Measurements from ENCODE around the gene PRAMEF27. TPM values are rescaled to one million over a fixed set of nuclear protein-coding genes. Genes with fewer than 3 reads are reported as not detected.
"Not testable (repeated sequence)": the region's sequence is repeated elsewhere in the genome, so short reads cannot be mapped to it uniquely, and the experiment has no call there.

The PRAMEF27 gene
- not detected for total RNA-seq

DNA sequence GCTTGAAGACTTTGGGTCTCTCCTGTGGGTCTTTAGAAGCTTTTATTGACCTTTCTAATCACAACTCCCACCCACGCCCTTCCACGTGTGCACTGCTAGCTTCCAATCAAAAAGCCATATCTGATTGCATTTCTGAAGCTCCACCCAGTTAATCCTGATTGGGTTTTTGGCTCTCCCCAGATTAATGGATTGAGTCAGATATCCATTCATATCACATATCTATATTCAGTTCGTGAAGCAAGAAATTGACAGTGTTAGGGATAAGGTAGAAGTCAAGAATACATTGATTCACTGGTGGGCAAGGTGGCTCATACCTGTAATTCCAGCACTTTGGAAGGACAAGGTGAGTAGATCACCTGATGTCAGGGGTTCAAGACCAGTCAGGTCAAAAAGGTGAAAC lies at the start of gene PRAMEF27:
Gene PRAMEF27 (minus strand): TSS at position 101 of the 400 bp plus-strand sequence. CDS start 2,916 bp downstream, outside the sequence.
- H3K4me1 ChIP-seq; DNase-seq; H3K36me3 ChIP-seq; H3K27me3 ChIP-seq; H3K27ac ChIP-seq; H3K9me3 ChIP-seq; H3K4me3 ChIP-seq; ATAC-seq (ENCODE audit: low FRiP score in 2 of 2): not testable (repeated sequence)
- 72 to 90% methylated on average over 3 of the region's 3 CpGs for WGBS, 2 donors

DNA sequence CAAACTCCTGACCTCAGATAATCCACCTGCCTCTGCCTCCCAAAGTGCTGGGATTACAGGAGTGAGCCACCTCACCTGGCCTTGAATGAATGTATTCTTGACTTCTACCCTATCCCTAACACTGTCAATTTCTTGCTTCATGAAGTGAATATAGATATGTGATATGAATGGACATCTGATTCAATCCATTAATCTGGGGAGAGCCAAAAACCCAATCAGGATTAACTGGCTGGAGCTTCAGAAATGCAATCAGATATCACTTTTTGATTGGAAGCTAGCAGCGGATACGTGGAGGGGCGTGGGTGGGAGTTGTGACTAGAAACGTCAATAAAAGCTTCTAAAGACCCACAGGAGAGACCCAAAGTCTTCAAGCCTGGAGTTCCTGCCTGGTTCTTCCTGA lies 14.1 kb upstream of the PRAMEF27 start, which contains the start of gene PRAMEF25:
Gene PRAMEF25 (plus strand): TSS at position 301 of the 400 bp plus-strand sequence. CDS start 2,920 bp downstream, outside the sequence.
- H3K4me1 ChIP-seq; H3K36me3 ChIP-seq; H3K4me3 ChIP-seq; DNase-seq; H3K27ac ChIP-seq; ATAC-seq (ENCODE audit: low FRiP score in 2 of 2); H3K9me3 ChIP-seq; H3K27me3 ChIP-seq: not testable (repeated sequence)
- no CpG with 5 or more reads among the region's 4 CpGs for WGBS, 2 donors

DNA sequence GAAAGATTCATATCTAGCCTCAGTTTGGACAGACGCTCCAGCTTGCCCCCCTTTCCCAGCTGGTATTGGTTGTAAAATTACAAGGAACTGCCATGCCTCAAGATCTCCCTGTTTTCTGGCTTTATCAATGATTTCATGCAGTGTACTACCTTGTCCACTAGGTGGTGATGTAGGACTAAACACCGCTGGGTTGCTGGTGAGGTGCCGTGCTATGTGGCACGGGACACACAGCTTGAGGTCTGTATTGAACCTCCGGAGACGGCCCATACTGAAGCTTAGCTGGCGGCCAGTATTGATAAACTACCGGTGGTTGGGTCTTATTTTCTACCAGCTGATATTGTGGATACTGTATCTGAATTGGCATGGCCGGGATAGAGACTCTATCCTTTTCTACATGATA lies 36.5 kb downstream of the PRAMEF27 start:
- no CpG with 5 or more reads among the region's 9 CpGs for WGBS, 2 donors
- not testable (repeated sequence) for H3K27ac ChIP-seq; H3K9me3 ChIP-seq; H3K4me3 ChIP-seq; H3K27me3 ChIP-seq; DNase-seq; ATAC-seq (ENCODE audit: low FRiP score in 2 of 2); H3K4me1 ChIP-seq; H3K36me3 ChIP-seq

DNA sequence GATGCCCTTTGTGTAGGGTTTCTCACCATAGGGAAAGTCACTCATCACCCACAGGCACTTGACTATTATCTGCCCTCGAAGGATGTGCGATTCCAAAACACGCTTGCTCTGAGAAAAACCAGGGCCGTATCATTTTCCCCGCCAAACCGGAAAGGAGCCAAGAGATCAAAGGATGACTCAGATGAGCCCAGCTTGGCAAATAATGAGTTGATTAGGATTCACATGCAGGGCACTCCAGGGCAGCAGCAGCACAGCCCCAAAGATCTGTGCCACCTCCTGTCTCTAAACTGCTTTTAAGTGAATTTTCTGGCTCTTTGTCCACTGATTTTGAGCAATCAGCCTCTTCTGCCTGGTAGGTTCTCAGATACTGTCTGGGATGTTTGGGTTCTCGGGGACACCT lies 44.4 kb downstream of the PRAMEF27 start:
- H3K4me1 ChIP-seq; H3K27me3 ChIP-seq; H3K4me3 ChIP-seq; H3K9me3 ChIP-seq; H3K36me3 ChIP-seq; ATAC-seq (ENCODE audit: low FRiP score in 2 of 2); H3K27ac ChIP-seq; DNase-seq: not testable (repeated sequence)
- WGBS, 2 donors = no CpG with 5 or more reads among the region's 7 CpGs

DNA sequence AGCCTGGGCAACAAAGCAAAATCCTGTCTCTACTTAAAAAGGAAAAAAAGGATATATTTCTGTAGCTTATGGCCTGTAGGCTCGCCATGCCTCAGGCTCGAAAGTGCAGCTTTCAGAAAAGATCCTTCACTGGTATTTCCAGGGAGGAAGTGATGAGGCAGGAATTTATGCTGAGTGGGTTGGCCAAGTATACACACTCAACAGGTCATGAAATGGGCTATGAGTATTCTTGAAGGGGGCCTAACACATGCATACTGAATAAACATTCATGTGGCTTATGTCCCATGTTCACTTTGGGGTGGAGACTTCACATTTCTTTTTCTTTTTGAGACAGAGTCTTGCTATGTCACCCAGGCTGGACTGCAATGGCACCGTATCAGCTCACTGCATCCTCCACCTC lies 47.0 kb downstream of the PRAMEF27 start:
- H3K27me3 ChIP-seq; H3K9me3 ChIP-seq; H3K4me1 ChIP-seq; H3K4me3 ChIP-seq; ATAC-seq (ENCODE audit: low FRiP score in 2 of 2); DNase-seq; H3K36me3 ChIP-seq; H3K27ac ChIP-seq: not testable (repeated sequence)
- WGBS, 2 donors = no CpG with 5 or more reads among the region's 3 CpGs

DNA sequence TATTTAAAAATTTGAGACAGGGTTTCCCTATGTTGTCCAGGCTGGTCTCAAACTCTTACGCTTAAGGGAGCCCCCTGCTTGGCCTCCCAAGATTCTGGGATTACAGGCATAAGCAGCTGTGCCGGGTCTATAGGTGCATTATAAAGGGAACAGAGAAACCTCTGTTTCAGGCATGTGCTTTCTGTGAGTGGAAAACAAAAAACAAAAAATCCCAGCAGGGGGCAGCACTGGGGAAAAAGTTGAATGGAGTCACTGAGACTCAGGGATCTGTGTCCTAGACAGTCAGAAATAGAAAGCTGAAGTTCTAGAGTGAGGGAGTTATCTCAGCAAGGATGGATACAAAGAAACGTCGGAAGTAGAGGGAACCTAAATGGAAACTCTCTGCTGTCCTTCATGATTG lies 50.6 kb downstream of the PRAMEF27 start:
- not testable (repeated sequence) for H3K4me1 ChIP-seq; H3K27me3 ChIP-seq; H3K4me3 ChIP-seq; H3K9me3 ChIP-seq; ATAC-seq (ENCODE audit: low FRiP score in 2 of 2); DNase-seq; H3K27ac ChIP-seq; H3K36me3 ChIP-seq
- WGBS, 2 donors = 64% methylated on average over 2 of the region's 4 CpGs; no CpG with 5 or more reads in 1 of the 2 donors

Other genes starting within 250 kb of the PRAMEF27 start
- gene PRAMEF11, start 225.2 kb downstream of the PRAMEF27 start, total RNA-seq = not detected
- gene HNRNPCL1, start 207.9 kb downstream of the PRAMEF27 start, total RNA-seq = not detected
- gene PRAMEF2, start 199.5 kb downstream of the PRAMEF27 start, total RNA-seq = not detected
- not detected for gene PRAMEF4, start 170.4 kb downstream of the PRAMEF27 start, total RNA-seq
- gene PRAMEF10, start 158.3 kb downstream of the PRAMEF27 start, total RNA-seq = not detected
- gene PRAMEF7, start 140.0 kb downstream of the PRAMEF27 start, total RNA-seq = not detected
- not detected for gene PRAMEF6, start 109.0 kb downstream of the PRAMEF27 start, total RNA-seq
- not detected for gene HNRNPCL3, start 4.2 kb upstream of the PRAMEF27 start, total RNA-seq
- gene PRAMEF25, start 14.2 kb upstream of the PRAMEF27 start, total RNA-seq = not detected
- gene HNRNPCL2, start 60.3 kb upstream of the PRAMEF27 start, total RNA-seq = not detected
- not detected for gene PRAMEF26, start 99.4 kb upstream of the PRAMEF27 start, total RNA-seq
- not detected for gene HNRNPCL4, start 109.1 kb upstream of the PRAMEF27 start, total RNA-seq
- not detected for gene PRAMEF9, start 115.3 kb upstream of the PRAMEF27 start, total RNA-seq
- not detected for gene PRAMEF13, start 144.8 kb upstream of the PRAMEF27 start, total RNA-seq
- not detected for gene PRAMEF18, start 169.6 kb upstream of the PRAMEF27 start, total RNA-seq
- not detected for gene PRAMEF5, start 197.6 kb upstream of the PRAMEF27 start, total RNA-seq
- gene PRAMEF8, start 228.6 kb upstream of the PRAMEF27 start, total RNA-seq = not detected
- not detected for gene PRAMEF33, start 247.0 kb upstream of the PRAMEF27 start, total RNA-seq

All from upper lobe of left lung (tissue), 6 donors.